H1 (cell line): ENCODE data around the gene SATB2. TPM values are rescaled to one million over a fixed set of nuclear protein-coding genes. Genes with fewer than 3 reads are reported as not detected.

Source experiments
- ATF3 ChIP-seq: IDR thresholded peaks from 2 replicates; pipeline ENCODE4 v1.6.1; 2011; ENCODE audit warnings: low read depth, mild to moderate bottlenecking, low read length; ENCODE audit not compliant: insufficient read depth
- SRF ChIP-seq: IDR thresholded peaks from 2 replicates; pipeline ENCODE4 v1.6.1; 2011; ENCODE audit warnings: mild to moderate bottlenecking, low read depth, low read length, moderate library complexity
- USF2 ChIP-seq: IDR thresholded peaks from 2 replicates; pipeline ENCODE4 v1.6.1; 2011; ENCODE audit warnings: low read length, improper control_type of control experiment
- polyA plus RNA-seq, 7 experiments: library from polyadenylated mRNA; depleted of rRNA in 3 of 7; stranded (reverse) in 5 of 7; unstranded in 2 of 7; fragments of >200 nt in 5 of 7; fragments of 200-250 nt in 2 of 7; gene quantifications; 1 replicate in 5 of 7; 2 replicates in 1 of 7; 4 replicates in 1 of 7; pipeline versions ENCODE4 v1.2.1 to v1.2.3, GENCODE V29; 2011 to 2013; ENCODE audit warnings: missing spikeins in 2 of 7, mixed read lengths in 2 of 7
- total RNA-seq: library from RNA; stranded (reverse); fragmentation: NEBNext Ultra II Directional; extraction: Animal tissue kit (Norgen Biotek cat#: 25700); gene quantifications from 2 replicates; pipeline ENCODE4 v1.2.1, GENCODE V29; 2021

SATB2 gene
- total and polyA plus RNA-seq, 2 of the 8 experiments (the other 6 are each of a cell fraction or from before 2014, with no cell fraction given), result 1.3 to 5.7 TPM

- TF ChIP-seq USF2 (no peak), ATF3 (no peak), SRF (no peak)
Measured at GRCh38 chr2:199455545-199456382, 2.0 kb downstream of the SATB2 start (continued).
